ENCODE measurements around the gene C3orf18.

DNA sequence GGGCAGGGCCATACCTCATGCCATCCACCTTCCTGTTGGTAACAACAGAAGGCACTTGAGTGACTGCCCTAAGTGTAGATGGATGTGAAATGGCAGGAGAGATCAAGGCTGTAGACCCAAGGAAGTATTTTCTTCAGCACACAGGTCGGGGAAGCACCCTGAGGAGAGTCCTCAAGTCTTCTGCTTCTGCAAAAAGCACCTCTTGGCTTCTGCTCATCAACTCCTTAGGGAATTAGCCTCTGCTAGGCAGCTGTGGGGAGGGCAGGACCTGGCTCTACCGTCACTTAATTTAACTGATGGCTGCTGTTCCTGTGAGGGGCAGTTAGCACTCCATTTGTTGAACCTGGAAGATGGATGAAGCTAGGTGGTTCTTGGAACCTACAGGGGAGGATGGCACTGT is 57.2 kb downstream of the C3orf18 start:
- TF ChIP-seq, protein P1, sequence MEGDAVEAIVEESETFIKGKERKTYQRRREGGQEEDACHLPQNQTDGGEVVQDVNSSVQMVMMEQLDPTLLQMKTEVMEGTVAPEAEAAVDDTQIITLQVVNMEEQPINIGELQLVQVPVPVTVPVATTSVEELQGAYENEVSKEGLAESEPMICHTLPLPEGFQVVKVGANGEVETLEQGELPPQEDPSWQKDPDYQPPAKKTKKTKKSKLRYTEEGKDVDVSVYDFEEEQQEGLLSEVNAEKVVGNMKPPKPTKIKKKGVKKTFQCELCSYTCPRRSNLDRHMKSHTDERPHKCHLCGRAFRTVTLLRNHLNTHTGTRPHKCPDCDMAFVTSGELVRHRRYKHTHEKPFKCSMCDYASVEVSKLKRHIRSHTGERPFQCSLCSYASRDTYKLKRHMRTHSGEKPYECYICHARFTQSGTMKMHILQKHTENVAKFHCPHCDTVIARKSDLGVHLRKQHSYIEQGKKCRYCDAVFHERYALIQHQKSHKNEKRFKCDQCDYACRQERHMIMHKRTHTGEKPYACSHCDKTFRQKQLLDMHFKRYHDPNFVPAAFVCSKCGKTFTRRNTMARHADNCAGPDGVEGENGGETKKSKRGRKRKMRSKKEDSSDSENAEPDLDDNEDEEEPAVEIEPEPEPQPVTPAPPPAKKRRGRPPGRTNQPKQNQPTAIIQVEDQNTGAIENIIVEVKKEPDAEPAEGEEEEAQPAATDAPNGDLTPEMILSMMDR (IDR thresholded peaks at IDR 0.05), result no peak
- no peak for TF ChIP-seq POLR2A (IDR thresholded peaks at IDR 0.05)

Measured in heart left ventricle (tissue), 13 donors.